GM21447 (cell line): Measurements from ENCODE around the gene ALPK1.
A peak's percentile ranks its signal among the peaks of the same experiment; 100 is the strongest.
"Not testable (repeated sequence)": the region's sequence is repeated elsewhere in the genome, so short reads cannot be mapped to it uniquely, and the experiment has no call there.

ENCODE experiments used
- ATAC-seq: cut with Tn5 transposase; IDR thresholded peaks from one replicate; pipeline ENCODE4 v1.9.1; 2021; ENCODE audit not compliant: unreplicated experiment

Gene ALPK1

GRCh38 chr4:112284166-112284565 lies 13.0 kb upstream of the ALPK1 start:
- no peak for ATAC-seq

GRCh38 chr4:112284662-112285411 lies 12.3 kb upstream of the ALPK1 start:
- ATAC-seq, result no peak

GRCh38 chr4:112287258-112287989 lies 9.7 kb upstream of the ALPK1 start:
- peak; percentile 36 for ATAC-seq

- peak; percentile 26 for ATAC-seq
Measured at GRCh38 chr4:112288455-112288854, 8.7 kb upstream of the ALPK1 start.

- no peak for ATAC-seq
Measured at GRCh38 chr4:112289407-112290253, 7.5 kb upstream of the ALPK1 start.

GRCh38 chr4:112290341-112290740 lies 6.8 kb upstream of the ALPK1 start:
- ATAC-seq, result no peak

- no peak for ATAC-seq
Measured at GRCh38 chr4:112299721-112300120, 2.6 kb downstream of the ALPK1 start.

- ATAC-seq, result peak; percentile 52
Measured at GRCh38 chr4:112302320-112303274, 5.4 kb downstream of the ALPK1 start.

GRCh38 chr4:112305477-112305876 lies 8.3 kb downstream of the ALPK1 start:
- ATAC-seq, result not testable (repeated sequence)

GRCh38 chr4:112309263-112309791 lies 12.2 kb downstream of the ALPK1 start:
- not testable (repeated sequence) for ATAC-seq

- no peak for ATAC-seq
Measured at GRCh38 chr4:112311516-112311915, 14.3 kb downstream of the ALPK1 start.

- ATAC-seq, result peak; percentile 98
Measured at GRCh38 chr4:112312610-112313239, 15.6 kb downstream of the ALPK1 start.

- no peak for ATAC-seq
Measured at GRCh38 chr4:112315446-112315845, 18.3 kb downstream of the ALPK1 start.

GRCh38 chr4:112316360-112316759 lies 19.2 kb downstream of the ALPK1 start:
- no peak for ATAC-seq

- peak; percentile 97 for ATAC-seq
Measured at GRCh38 chr4:112318239-112319142, 21.3 kb downstream of the ALPK1 start.

GRCh38 chr4:112321776-112322684 lies 24.9 kb downstream of the ALPK1 start:
- ATAC-seq, result no peak

- ATAC-seq, result no peak
Measured at GRCh38 chr4:112322866-112323265, 25.7 kb downstream of the ALPK1 start.

- ATAC-seq, result no peak
Measured at GRCh38 chr4:112325530-112325929, 28.4 kb downstream of the ALPK1 start.
